ENCODE data around the gene C2orf81.

Gene C2orf81

GRCh38 chr2:74415762-74416395 lies 5.5 kb downstream of the C2orf81 start:
- Histone ChIP-seq H3F3A (ENCODE audit: control insufficient read depth, insufficient read depth) (0 out of 2 replicates have a peak, but pooled peaks cover 7% of the 10 kb centered on the region), H3K79me2 (ENCODE audit: control insufficient read depth, low read length) (no peaks in the 10 kb centered on the region), H3K36me3 (ENCODE audit: control insufficient read depth, low read length) (no peaks in the 10 kb centered on the region), H3K4me3 (ENCODE audit: low read length) (peak overlapping the region; percentile 58; the same call in 1 of the 2 replicates), H3K27me3 (ENCODE audit: control insufficient read depth, low read length) (peaks cover 17% of the 10 kb centered on the region), H4K20me1 (ENCODE audit: control insufficient read depth, insufficient read depth, low read depth, low read length) (no peaks in the 10 kb centered on the region), H3K27ac (ENCODE audit: low read depth, low read length) (no peak overlapping the region), H3K9me3 (ENCODE audit: control insufficient read depth, insufficient read depth, low read length) (no peaks in the 10 kb centered on the region), H3K4me1 (ENCODE audit: control insufficient read depth, low read length) (peaks cover 55% of the 10 kb centered on the region), H3K4me2 (ENCODE audit: low read length) (peak overlapping the region; percentile 78), H3K9me2 (replicated peaks; ENCODE audit: control insufficient read depth, low read length) (no peaks in the 10 kb centered on the region)
- no peak for TF ChIP-seq EZH2phosphoT487 (IDR thresholded peaks at IDR 0.05; ENCODE audit: borderline replicate concordance, low read length)
- TF ChIP-seq CTCF (IDR thresholded peaks at IDR 0.05; ENCODE audit: low read depth, low read length, poor library complexity, severe bottlenecking) = no peak

- Histone ChIP-seq H3K4me3 (ENCODE audit: low read length) (peak overlapping the region; percentile 58), H3K27me3 (ENCODE audit: control insufficient read depth, low read length) (peaks cover 17% of the 10 kb centered on the region), H4K20me1 (ENCODE audit: control insufficient read depth, insufficient read depth, low read depth, low read length) (no peaks in the 10 kb centered on the region), H3K36me3 (ENCODE audit: control insufficient read depth, low read length) (no peaks in the 10 kb centered on the region), H3K9me3 (ENCODE audit: control insufficient read depth, insufficient read depth, low read length) (no peaks in the 10 kb centered on the region), H3F3A (ENCODE audit: control insufficient read depth, insufficient read depth) (0 out of 2 replicates have a peak, but pooled peaks cover 7% of the 10 kb centered on the region), H3K4me1 (ENCODE audit: control insufficient read depth, low read length) (peaks cover 48% of the 10 kb centered on the region), H3K79me2 (ENCODE audit: control insufficient read depth, low read length) (no peaks in the 10 kb centered on the region), H3K27ac (ENCODE audit: low read depth, low read length) (no peak overlapping the region), H3K4me2 (ENCODE audit: low read length) (peak overlapping the region; percentile 78), H3K9me2 (replicated peaks; ENCODE audit: control insufficient read depth, low read length) (no peaks in the 10 kb centered on the region)
- TF ChIP-seq CTCF (IDR thresholded peaks at IDR 0.05; ENCODE audit: low read depth, low read length, poor library complexity, severe bottlenecking) = peak; percentile 16
- no peak for TF ChIP-seq EZH2phosphoT487 (IDR thresholded peaks at IDR 0.05; ENCODE audit: borderline replicate concordance, low read length)
These were observed 6.3 kb downstream of the C2orf81 start for GRCh38 chr2:74414881-74415761.

- Histone ChIP-seq H3K4me2 (ENCODE audit: low read length) (peak overlapping the region; percentile 78), H3K36me3 (ENCODE audit: control insufficient read depth, low read length) (no peaks in the 10 kb centered on the region)
- TF ChIP-seq CTCF (IDR thresholded peaks at IDR 0.05; ENCODE audit: low read depth, low read length, poor library complexity, severe bottlenecking) = no peak
- no peak for TF ChIP-seq EZH2phosphoT487 (IDR thresholded peaks at IDR 0.05; ENCODE audit: borderline replicate concordance, low read length)
These were observed 7.0 kb downstream of the C2orf81 start for GRCh38 chr2:74414441-74414840.

More at GRCh38 chr2:74414441-74414840, 7.0 kb downstream of the C2orf81 start:
- H3K27me3 ChIP-seq (ENCODE audit: control insufficient read depth, low read length) = peaks cover 17% of the 10 kb centered on the region
- H4K20me1 ChIP-seq (ENCODE audit: control insufficient read depth, insufficient read depth, low read depth, low read length) = no peaks in the 10 kb centered on the region
- no peaks in the 10 kb centered on the region for H3K9me2 ChIP-seq (replicated peaks; ENCODE audit: control insufficient read depth, low read length)
- H3F3A ChIP-seq (ENCODE audit: control insufficient read depth, insufficient read depth) = 0 out of 2 replicates have a peak, but pooled peaks cover 7% of the 10 kb centered on the region
- H3K9me3 ChIP-seq (ENCODE audit: control insufficient read depth, insufficient read depth, low read length) = no peaks in the 10 kb centered on the region
- H3K79me2 ChIP-seq (ENCODE audit: control insufficient read depth, low read length) = no peaks in the 10 kb centered on the region
- H3K27ac ChIP-seq (ENCODE audit: low read depth, low read length) = no peak overlapping the region
- H3K4me1 ChIP-seq (ENCODE audit: control insufficient read depth, low read length) = peaks cover 41% of the 10 kb centered on the region
- peak overlapping the region; percentile 58 for H3K4me3 ChIP-seq (ENCODE audit: low read length)

Measured in DOHH2 (cell line).